Mesendoderm (in vitro differentiated cells): ENCODE data around the gene CNTN4. TPM values are rescaled to one million over a fixed set of nuclear protein-coding genes. Genes with fewer than 3 reads are reported as not detected.
A peak's percentile ranks its signal among the peaks of the same experiment; 100 is the strongest.

Experiments
- DNase-seq: peaks from one replicate; pipeline ENCODE4 v3.0.0; 2013
- H2AK5ac ChIP-seq: 2 replicates; pipeline ENCODE4 v1.6.1; 2013; ENCODE audit warnings: low read length, inconsistent platforms
- H2BK120ac ChIP-seq: 2 replicates; pipeline ENCODE4 v1.6.1; 2013; ENCODE audit warnings: low read depth, mild to moderate bottlenecking, low read length, moderate library complexity, mixed read lengths
- H2BK15ac ChIP-seq: replicated peaks from 2 replicates; pipeline ENCODE4 v1.6.1; 2013; ENCODE audit warnings: low read depth, mild to moderate bottlenecking, moderate library complexity
- H2BK5ac ChIP-seq: 2 replicates; pipeline ENCODE4 v1.6.1; 2013; ENCODE audit warnings: low read length, inconsistent platforms
- H3K18ac ChIP-seq: 2 replicates; pipeline ENCODE4 v1.6.1; 2013; ENCODE audit warnings: mild to moderate bottlenecking, low read length, mixed read lengths
- H3K23ac ChIP-seq: one replicate; pipeline ENCODE4 v1.6.1; 2013; ENCODE audit warnings: low read length
- H3K27ac ChIP-seq: 2 replicates; pipeline ENCODE4 v1.5.1; 2013; ENCODE audit warnings: low read depth, mild to moderate bottlenecking, inconsistent platforms, low read length, moderate library complexity
- H3K27me3 ChIP-seq: 2 replicates; pipeline ENCODE4 v1.6.1; 2013; ENCODE audit warnings: low read length, control low read depth, mild to moderate bottlenecking, inconsistent platforms; ENCODE audit not compliant: insufficient read depth, poor library complexity
- H3K36me3 ChIP-seq: 2 replicates; pipeline ENCODE4 v1.6.1; 2013; ENCODE audit warnings: low read length, inconsistent platforms; ENCODE audit not compliant: control insufficient read depth, insufficient read depth
- H3K4ac ChIP-seq: one replicate; pipeline ENCODE4 v1.6.1; 2013; ENCODE audit warnings: low read depth, mild to moderate bottlenecking, low read length, moderate library complexity
- H3K4me1 ChIP-seq: 2 replicates; pipeline ENCODE4 v1.6.1; 2013; ENCODE audit warnings: low read depth, low read length, inconsistent platforms; ENCODE audit not compliant: control insufficient read depth
- H3K4me2 ChIP-seq: 2 replicates; pipeline ENCODE4 v1.6.1; 2013; ENCODE audit warnings: low read length
- H3K4me3 ChIP-seq: 2 replicates; pipeline ENCODE4 v1.5.1; 2013; ENCODE audit warnings: mild to moderate bottlenecking, low read length
- H3K56ac ChIP-seq: one replicate; pipeline ENCODE4 v1.6.1; 2013; ENCODE audit warnings: low read length
- H3K79me1 ChIP-seq: 2 replicates; pipeline ENCODE4 v1.6.1; 2013; ENCODE audit warnings: low read length, inconsistent platforms
- H3K79me2 ChIP-seq: 2 replicates; pipeline ENCODE4 v1.6.1; 2013; ENCODE audit warnings: mild to moderate bottlenecking, low read length; ENCODE audit not compliant: control insufficient read depth, insufficient read depth
- H3K9ac ChIP-seq: 2 replicates; pipeline ENCODE4 v1.6.1; 2013; ENCODE audit warnings: low read length, inconsistent platforms
- H4K5ac ChIP-seq: one replicate; pipeline ENCODE4 v1.6.1; 2013; ENCODE audit warnings: low read length
- H4K8ac ChIP-seq: one replicate; pipeline ENCODE4 v1.6.1; 2013; ENCODE audit warnings: low read depth, mild to moderate bottlenecking, control low read depth, low read length, moderate library complexity
- WGBS: extraction: QIAGEN DNeasy Blood & Tissue Kit; methylation state at CpG from one replicate; pipeline ENCODE4 v1.1.7; 2013; ENCODE audit warnings: low lambda C conversion rate, missing lambda C conversion rate; ENCODE audit not compliant: insufficient coverage; ENCODE audit errors: extremely low coverage; 5-methylcytosine and 5-hydroxymethylcytosine counted together
- polyA plus RNA-seq, 2 experiments: library from polyadenylated mRNA; stranded (reverse); fragments of 200-250 nt; gene quantifications; one replicate each; pipeline ENCODE4 v1.2.3, GENCODE V29; 2013

Gene CNTN4
- polyA plus RNA-seq (2013, experiment 1 of 2), result 0.84 TPM
- polyA plus RNA-seq (2013, experiment 2 of 2), result 0.83 TPM

- peak within 1 kb of the TSS; percentile 39 for H3K4me3 ChIP-seq
- no peaks in the 10 kb centered on the region for H3K36me3 ChIP-seq
- H3K4ac ChIP-seq, result peak within 1 kb of the TSS; percentile 83
- H3K23ac ChIP-seq, result peak within 1 kb of the TSS; percentile 57
- H3K27ac ChIP-seq, result peak within 1 kb of the TSS; percentile 22
- peaks cover 3% of the 10 kb centered on the region for H3K4me1 ChIP-seq
- no peak within 1 kb of the TSS for H4K5ac ChIP-seq
- H3K79me2 ChIP-seq, result no peaks in the 10 kb centered on the region
- H2BK15ac ChIP-seq, result no peak within 1 kb of the TSS
- peak within 1 kb of the TSS; percentile 86 for H3K56ac ChIP-seq
- peaks cover 1% of the 10 kb centered on the region for H3K79me1 ChIP-seq
- H2BK120ac ChIP-seq, result no peak within 1 kb of the TSS
- H3K18ac ChIP-seq, result peak within 1 kb of the TSS; percentile 75
- H3K27me3 ChIP-seq, result peaks cover 3% of the 10 kb centered on the region
- peak within 1 kb of the TSS; percentile 87 for H3K4me2 ChIP-seq
- peak; percentile 93 for DNase-seq
- peak within 1 kb of the TSS; percentile 67 for H3K9ac ChIP-seq
- H2BK5ac ChIP-seq, result no peak within 1 kb of the TSS
- H2AK5ac ChIP-seq, result no peak within 1 kb of the TSS
- no CpG with 5 or more reads among the region's 86 CpGs for WGBS
- no peak within 1 kb of the TSS for H4K8ac ChIP-seq
Measured at GRCh38 chr3:2098398-2099027, at the start of gene CNTN4. TSS of gene CNTN4 (plus strand) at chr3:2098866.

- H3K4me3 ChIP-seq, result no peak overlapping the region
- H3K4me2 ChIP-seq, result no peak overlapping the region
- no peaks in the 10 kb centered on the region for H3K79me1 ChIP-seq
- H4K5ac ChIP-seq, result no peak overlapping the region
- no peak overlapping the region for H2BK5ac ChIP-seq
- H3K18ac ChIP-seq, result no peak overlapping the region
- H3K4ac ChIP-seq, result no peak overlapping the region
- no peaks in the 10 kb centered on the region for H3K79me2 ChIP-seq
- no peak overlapping the region for H2BK120ac ChIP-seq
- WGBS, result no CpG with 5 or more reads among the region's 4 CpGs
- no peak overlapping the region for H3K9ac ChIP-seq
- no peak overlapping the region for H2AK5ac ChIP-seq
- H3K23ac ChIP-seq, result no peak overlapping the region
- H3K4me1 ChIP-seq, result no peaks in the 10 kb centered on the region
- no peaks in the 10 kb centered on the region for H3K27me3 ChIP-seq
- no peak overlapping the region for H2BK15ac ChIP-seq
- H4K8ac ChIP-seq, result no peak overlapping the region
- H3K27ac ChIP-seq, result no peak overlapping the region
- no peak overlapping the region for H3K56ac ChIP-seq
- no peaks in the 10 kb centered on the region for H3K36me3 ChIP-seq
- DNase-seq, result peak; percentile 4
Measured at GRCh38 chr3:2061360-2061759, 37.3 kb upstream of the CNTN4 start.

GRCh38 chr3:2071531-2071930 is 27.1 kb upstream of the CNTN4 start:
- Histone ChIP-seq H2BK120ac (no peak overlapping the region), H3K27me3 (no peaks in the 10 kb centered on the region), H3K4me2 (no peak overlapping the region), H3K36me3 (no peaks in the 10 kb centered on the region), H2BK5ac (no peak overlapping the region), H4K8ac (no peak overlapping the region), H2AK5ac (no peak overlapping the region), H3K4me3 (no peak overlapping the region), H3K23ac (no peak overlapping the region), H3K79me2 (no peaks in the 10 kb centered on the region), H3K56ac (no peak overlapping the region), H3K4ac (no peak overlapping the region), H3K18ac (no peak overlapping the region), H4K5ac (no peak overlapping the region), H3K9ac (no peak overlapping the region), H2BK15ac (no peak overlapping the region), H3K27ac (no peak overlapping the region), H3K4me1 (no peaks in the 10 kb centered on the region), H3K79me1 (no peaks in the 10 kb centered on the region)
- no peak for DNase-seq
- WGBS, result no CpG with 5 or more reads among the region's 2 CpGs

GRCh38 chr3:2078821-2079220 is 19.8 kb upstream of the CNTN4 start:
- Histone ChIP-seq H2AK5ac (no peak overlapping the region), H3K56ac (no peak overlapping the region), H3K4ac (no peak overlapping the region), H2BK5ac (no peak overlapping the region), H4K5ac (no peak overlapping the region), H3K4me2 (no peak overlapping the region), H3K79me1 (no peaks in the 10 kb centered on the region), H3K36me3 (no peaks in the 10 kb centered on the region), H4K8ac (no peak overlapping the region), H2BK15ac (no peak overlapping the region), H3K4me1 (no peaks in the 10 kb centered on the region), H3K23ac (no peak overlapping the region), H3K79me2 (no peaks in the 10 kb centered on the region), H3K4me3 (no peak overlapping the region), H3K18ac (no peak overlapping the region), H3K9ac (no peak overlapping the region), H3K27me3 (no peaks in the 10 kb centered on the region), H3K27ac (no peak overlapping the region), H2BK120ac (no peak overlapping the region)
- WGBS, result no CpG with 5 or more reads among the region's 3 CpGs
- DNase-seq, result no peak

GRCh38 chr3:2082871-2083480 is 15.7 kb upstream of the CNTN4 start:
- Histone ChIP-seq H4K5ac (no peak overlapping the region), H2BK15ac (no peak overlapping the region), H3K23ac (no peak overlapping the region), H3K4me1 (no peaks in the 10 kb centered on the region), H3K56ac (no peak overlapping the region), H3K27ac (no peak overlapping the region), H3K4me2 (no peak overlapping the region), H3K79me1 (no peaks in the 10 kb centered on the region), H3K4ac (no peak overlapping the region), H3K18ac (no peak overlapping the region), H2AK5ac (no peak overlapping the region), H3K27me3 (no peaks in the 10 kb centered on the region), H3K9ac (no peak overlapping the region), H3K4me3 (no peak overlapping the region), H3K36me3 (no peaks in the 10 kb centered on the region), H3K79me2 (no peaks in the 10 kb centered on the region), H4K8ac (no peak overlapping the region), H2BK5ac (no peak overlapping the region), H2BK120ac (no peak overlapping the region)
- DNase-seq, result no peak
- WGBS, result no CpG with 5 or more reads among the region's 5 CpGs
